PC-3 (cell line): Measurements from ENCODE around the gene SH3BP5. TPM values are rescaled to one million over a fixed set of nuclear protein-coding genes. Genes with fewer than 3 reads are reported as not detected.

Source experiments
- ATAC-seq: fragments of 200-7000 bp; cut with Tn5 transposase; 2 replicates; pipeline ENCODE4 v1.9.1; 2020; ENCODE audit warnings: mild to moderate bottlenecking, moderate library complexity
- BruUV-seq: library from RNA; stranded (reverse); fragments of 400-500 nt; replicated peaks from 2 replicates; lab custom pipeline; 2021; lab: Mats Ljungman, UMichigan
- CTCF ChIA-PET: fragments of 300-600 bp; sonication (Branson Sonifier 250); formaldehyde crosslinking; loops from one replicate; lab custom pipeline; 2022; ENCODE audit warnings: antibody characterized with exemption; lab: Charles Lee
- POLR2A ChIA-PET: fragments of 300-600 bp; sonication (Branson Sonifier 250); formaldehyde crosslinking; loops from one replicate; lab custom pipeline; 2022; ENCODE audit warnings: antibody characterized with exemption; ENCODE audit not compliant: unreplicated experiment; lab: Charles Lee
- DNase-seq: peaks from one replicate; pipeline ENCODE4 v3.0.0-alpha.2; 2015
- H2AFZ ChIP-seq: fragments of 300-600 bp; sonication (generic); 2 replicates; pipeline ENCODE4 v1.6.0; 2016; ENCODE audit warnings: antibody characterized with exemption, low read length
- H3F3A ChIP-seq: fragments of 300-600 bp; sonication (generic); one replicate; pipeline ENCODE4 v1.6.0; 2017; ENCODE audit warnings: antibody characterized with exemption, low read length, control low read depth, mild to moderate bottlenecking; ENCODE audit not compliant: unreplicated experiment
- H3K27ac ChIP-seq: fragments of 300-600 bp; sonication (generic); 2 replicates; pipeline ENCODE4 v1.5.1; 2016; ENCODE audit warnings: mild to moderate bottlenecking, low read length
- H3K27me3 ChIP-seq: fragments of 300-600 bp; sonication (generic); 2 replicates; pipeline ENCODE4 v1.6.1; 2016; ENCODE audit warnings: low read length, mixed read lengths
- H3K36me3 ChIP-seq: fragments of 300-600 bp; sonication (generic); 2 replicates; pipeline ENCODE4 v1.6.1; 2016; ENCODE audit warnings: low read depth, mixed run types, low read length, mixed read lengths
- H3K4me1 ChIP-seq: fragments of 300-600 bp; sonication (generic); 2 replicates; pipeline ENCODE4 v1.5.1; 2016; ENCODE audit warnings: low read length; ENCODE audit not compliant: insufficient read depth
- H3K4me2 ChIP-seq: fragments of 300-600 bp; sonication (generic); 2 replicates; pipeline ENCODE4 v1.6.0; 2016; ENCODE audit warnings: low read length
- H3K4me3 ChIP-seq: fragments of 300-600 bp; sonication (generic); 2 replicates; pipeline ENCODE4 v1.5.1; 2016; ENCODE audit warnings: mild to moderate bottlenecking, low read length, mixed read lengths
- H3K79me2 ChIP-seq: fragments of 300-600 bp; sonication (generic); 2 replicates; pipeline ENCODE4 v1.6.1; 2017; ENCODE audit warnings: low read length, mixed read lengths
- H3K9ac ChIP-seq: fragments of 300-600 bp; sonication (generic); 2 replicates; pipeline ENCODE4 v1.6.0; 2016; ENCODE audit warnings: mild to moderate bottlenecking, low read length
- H3K9me2 ChIP-seq: fragments of 300-600 bp; sonication (generic); replicated peaks from 2 replicates; pipeline ENCODE4 v1.6.1; 2016; ENCODE audit warnings: mixed run types, low read length, mixed read lengths
- H3K9me3 ChIP-seq: fragments of 300-600 bp; sonication (generic); 2 replicates; pipeline ENCODE4 v1.6.1; 2016; ENCODE audit warnings: low read length, mixed read lengths
- H4K20me1 ChIP-seq: fragments of 300-600 bp; sonication (generic); 2 replicates; pipeline ENCODE4 v1.6.1; 2016; ENCODE audit warnings: low read length, mixed read lengths
- CTCF ChIP-seq: fragments of 300-600 bp; sonication (generic); conservative IDR thresholded peaks from 2 replicates; pipeline ENCODE4 v1.5.1; 2017; ENCODE audit warnings: antibody characterized with exemption, low read depth, mild to moderate bottlenecking, low read length
- EZH2 ChIP-seq: fragments of 300-600 bp; sonication (generic); IDR thresholded peaks from one replicate; pipeline ENCODE4 v1.6.1; 2017; ENCODE audit warnings: antibody characterized with exemption, mild to moderate bottlenecking, low read length; ENCODE audit not compliant: unreplicated experiment
- EZH2phosphoT487 ChIP-seq: fragments of 300-600 bp; sonication (generic); IDR thresholded peaks from 2 replicates; pipeline ENCODE4 v1.6.1; 2018; ENCODE audit warnings: mild to moderate bottlenecking, antibody characterized with exemption, low read length, borderline replicate concordance
- intact Hi-C: fragments of 100-400 bp; cut with micrococcal nuclease; formaldehyde crosslinking; loops from 2 replicates; pipeline ENCODE4 v1.9.0; 2023
- total RNA-seq: library from RNA; depleted of rRNA; stranded (reverse); fragments of >200 nt; gene quantifications from 2 replicates; pipeline ENCODE4 v1.2.3, GENCODE V29; 2014

Gene SH3BP5
- total RNA-seq, 1 experiment from 2014 or later = 21.2 TPM

- ChIA-PET POLR2A (interaction anchor here (0.9 kb wide), 1 partner anchor 137 kb away, joined by 3 read pairs; no protein-coding TSS in a partner anchor), CTCF (interaction anchor here (0.7 to 3.0 kb wide), 12 partner anchors 23 to 160 kb away, joined by 3 to 46 read pairs (median 4); partner anchors contain the start of genes CAPN7 and SH3BP5)
- intact Hi-C loops = loop anchor here (5.0 kb wide), 1 partner anchor 290 kb away; no protein-coding TSS in a partner anchor
These were observed 64.9 kb downstream of the SH3BP5 start for GRCh38 chr3:15267502-15267901.

GRCh38 chr3:15266510-15267376 lies 65.6 kb downstream of the SH3BP5 start:
- H3K27me3 ChIP-seq = no peaks in the 10 kb centered on the region
- DNase-seq = no peak
- H3K9ac ChIP-seq = no peak overlapping the region
- no peaks in the 10 kb centered on the region for H3K79me2 ChIP-seq
- no peaks in the 10 kb centered on the region for H3K9me2 ChIP-seq
- no peak overlapping the region for H3K4me3 ChIP-seq
- TF ChIP-seq EZH2phosphoT487 = no peak
- TF ChIP-seq EZH2 = no peak
- no peak for TF ChIP-seq CTCF
- BruUV-seq = no TSS peak
- no peaks in the 10 kb centered on the region for H3F3A ChIP-seq
- H3K9me3 ChIP-seq = no peaks in the 10 kb centered on the region
- peaks cover 22% of the 10 kb centered on the region for H3K4me1 ChIP-seq
- no peaks in the 10 kb centered on the region for H4K20me1 ChIP-seq
- no peak for ATAC-seq
- CTCF ChIA-PET = interaction anchor here (1.7 kb wide), 1 partner anchor 140 kb away, joined by 9 read pairs; no protein-coding TSS in a partner anchor
- H2AFZ ChIP-seq = no peak overlapping the region
- intact Hi-C loops = loop anchor here (5.0 kb wide), 1 partner anchor 291 kb away; no protein-coding TSS in a partner anchor
- no peak overlapping the region for H3K4me2 ChIP-seq
- POLR2A ChIA-PET = no interaction called here
- no peaks in the 10 kb centered on the region for H3K36me3 ChIP-seq
- no peak overlapping the region for H3K27ac ChIP-seq

More at GRCh38 chr3:15267502-15267901, 64.9 kb downstream of the SH3BP5 start:
- DNase-seq (no peak), ATAC-seq (no peak)
- Histone ChIP-seq H3K27me3 (no peaks in the 10 kb centered on the region), H3K79me2 (no peaks in the 10 kb centered on the region), H2AFZ (no peak overlapping the region), H3K9me2 (no peaks in the 10 kb centered on the region), H3K27ac (no peak overlapping the region), H3K4me2 (no peak overlapping the region), H3K36me3 (no peaks in the 10 kb centered on the region), H3K4me1 (peaks cover 22% of the 10 kb centered on the region), H3F3A (no peaks in the 10 kb centered on the region), H3K9ac (no peak overlapping the region), H3K9me3 (no peaks in the 10 kb centered on the region), H3K4me3 (no peak overlapping the region), H4K20me1 (no peaks in the 10 kb centered on the region)
- TF ChIP-seq CTCF = no peak
- TF ChIP-seq EZH2 = no peak
- no peak for TF ChIP-seq EZH2phosphoT487
- BruUV-seq = no TSS peak
